ENCODE measurements around the gene PSMB9. TPM values are rescaled to one million over a fixed set of nuclear protein-coding genes. Genes with fewer than 3 reads are reported as not detected.

Gene PSMB9
- total and polyA plus RNA-seq, 2 donors (not counting 1 experiment from before 2014, with no cell fraction given) = 181 to 242 TPM

DNA sequence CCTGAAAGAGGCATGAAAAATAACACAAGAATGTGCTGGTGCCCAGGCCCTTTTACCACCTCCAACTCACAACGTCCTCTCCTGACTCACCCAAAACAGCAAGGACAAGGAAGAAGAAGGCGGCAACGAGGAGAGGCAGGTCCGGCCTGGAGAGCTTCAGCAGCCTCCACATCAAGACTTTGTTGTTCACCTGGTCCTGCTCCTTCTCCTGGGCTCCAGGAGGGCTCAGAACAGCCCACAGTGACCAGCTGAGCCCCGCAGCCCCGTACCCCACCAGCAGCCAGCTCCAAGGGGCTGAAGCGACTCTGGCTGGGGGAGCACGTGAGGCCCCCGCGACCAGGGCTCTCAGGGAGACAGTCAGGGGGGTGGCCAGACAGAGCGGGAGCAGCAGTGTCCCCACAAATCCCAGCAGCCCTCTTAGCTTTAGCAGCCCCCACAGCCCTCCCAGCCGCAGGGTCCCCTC is 16.3 kb upstream of the PSMB9 start:
- no peak for TF ChIP-seq EZH2 (IDR thresholded peaks at IDR 0.05; ENCODE audit: borderline replicate concordance, insufficient read depth, low read depth, low read length, poor library complexity, severe bottlenecking)
- TF ChIP-seq, protein P1, sequence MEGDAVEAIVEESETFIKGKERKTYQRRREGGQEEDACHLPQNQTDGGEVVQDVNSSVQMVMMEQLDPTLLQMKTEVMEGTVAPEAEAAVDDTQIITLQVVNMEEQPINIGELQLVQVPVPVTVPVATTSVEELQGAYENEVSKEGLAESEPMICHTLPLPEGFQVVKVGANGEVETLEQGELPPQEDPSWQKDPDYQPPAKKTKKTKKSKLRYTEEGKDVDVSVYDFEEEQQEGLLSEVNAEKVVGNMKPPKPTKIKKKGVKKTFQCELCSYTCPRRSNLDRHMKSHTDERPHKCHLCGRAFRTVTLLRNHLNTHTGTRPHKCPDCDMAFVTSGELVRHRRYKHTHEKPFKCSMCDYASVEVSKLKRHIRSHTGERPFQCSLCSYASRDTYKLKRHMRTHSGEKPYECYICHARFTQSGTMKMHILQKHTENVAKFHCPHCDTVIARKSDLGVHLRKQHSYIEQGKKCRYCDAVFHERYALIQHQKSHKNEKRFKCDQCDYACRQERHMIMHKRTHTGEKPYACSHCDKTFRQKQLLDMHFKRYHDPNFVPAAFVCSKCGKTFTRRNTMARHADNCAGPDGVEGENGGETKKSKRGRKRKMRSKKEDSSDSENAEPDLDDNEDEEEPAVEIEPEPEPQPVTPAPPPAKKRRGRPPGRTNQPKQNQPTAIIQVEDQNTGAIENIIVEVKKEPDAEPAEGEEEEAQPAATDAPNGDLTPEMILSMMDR (IDR thresholded peaks at IDR 0.05) = no peak
- Histone ChIP-seq H2AFZ (ENCODE audit: insufficient read depth, low read depth, low read length, poor library complexity, severe bottlenecking) (peak overlapping the region; percentile 77), H3K27ac (ENCODE audit: low read length in 2 of 2) (peak overlapping the region; percentile 83 to 97), H3K27me3 (replicated peaks in 1 of 4; ENCODE audit: control extremely low read depth in 1 of 4, control insufficient read depth in 3 of 4, insufficient read depth in 4 of 4, low read length in 3 of 4) (no peaks in the 10 kb centered on the region), H3K4me1 (ENCODE audit: control insufficient read depth in 2 of 2, insufficient read depth in 2 of 2, low read length in 2 of 2) (peaks cover 54 to 68% of the 10 kb centered on the region in 2 donors), H3K9ac (ENCODE audit: low read length) (peak overlapping the region; percentile 85), H3K36me3 (replicated peaks in 1 of 2; ENCODE audit: control extremely low read depth in 1 of 2, control insufficient read depth in 1 of 2, extremely low read depth in 1 of 2, insufficient read depth in 2 of 2, low read length in 1 of 2) (peaks cover 26 to 65% of the 10 kb centered on the region in 2 experiments), H3K4me3 (ENCODE audit: control extremely low read depth in 1 of 5, extremely low read depth in 1 of 5, insufficient read depth in 1 of 5, low read depth in 2 of 5, low read length in 4 of 5) (peak overlapping the region; percentile 71 to 80 (median 76)), H3K9me3 (ENCODE audit: control extremely low read depth in 1 of 3, control insufficient read depth in 2 of 3, insufficient read depth in 1 of 3, low read length in 2 of 3) (no peaks in the 10 kb centered on the region), H3K4me2 (replicated peaks; ENCODE audit: low read depth, low read length, poor library complexity, severe bottlenecking) (peak overlapping the region; percentile 95), H3K79me2 (ENCODE audit: control insufficient read depth, insufficient read depth, low read length) (peaks cover 77% of the 10 kb centered on the region), H4K20me1 (ENCODE audit: control insufficient read depth, insufficient read depth, low read length, poor library complexity, severe bottlenecking) (no peaks in the 10 kb centered on the region)
- WGBS (ENCODE audit: insufficient coverage) = 27% methylated on average over 12 of the region's 12 CpGs
- H3K27me3 Mint-ChIP-seq = no peaks in the 10 kb centered on the region
- no peaks in the 10 kb centered on the region for H3K9me3 Mint-ChIP-seq (ENCODE audit: insufficient read depth)
- intact Hi-C loops (cut with micrococcal nuclease) = loop anchor here (1.0 to 5.0 kb wide), 6 partner anchors 17 to 147 kb away; partner anchors contain the start of gene PSMB9
- CTCF ChIA-PET = interaction anchor here (0.9 to 11.0 kb wide), 40 partner anchors 11 to 475 kb away, joined by 3 to 359 read pairs (median 9); partner anchors contain the start of genes BRD2, HLA-DMA, HLA-DMB and HLA-DOB
- DNase-seq (peak; percentile 40), ATAC-seq (ENCODE audit: low read depth) (no peak)
- peaks cover 90% of the 10 kb centered on the region for H3K4me1 Mint-ChIP-seq
- POLR2A ChIA-PET = interaction anchor here (0.7 to 9.7 kb wide), 17 partner anchors 10 to 409 kb away, joined by 3 to 282 read pairs (median 5); partner anchors contain the start of genes BRD2, HLA-DMA, HLA-DOB and HLA-DPA1
- H3K4me3 Mint-ChIP-seq = peak overlapping the region; percentile 97
- H3K27ac Mint-ChIP-seq = peak overlapping the region; percentile 96
